Mesenchymal stem cell (in vitro differentiated cells and primary cell): ENCODE data around the gene CEP112.

Experiments used
- DNase-seq: peaks from one replicate; pipeline ENCODE4 v3.0.0-alpha.2; 2013
- H2AFZ ChIP-seq: one replicate; pipeline ENCODE4 v1.6.1; 2013; ENCODE audit warnings: low read depth, mild to moderate bottlenecking, control low read depth, inconsistent platforms, low read length, moderate library complexity
- H2AK5ac ChIP-seq: 2 replicates; pipeline ENCODE4 v1.6.1; 2013; ENCODE audit warnings: low read length, moderate library complexity, mild to moderate bottlenecking, inconsistent platforms; ENCODE audit not compliant: severe bottlenecking
- H2BK120ac ChIP-seq: one replicate; pipeline ENCODE4 v1.6.1; 2013; ENCODE audit warnings: low read depth, mild to moderate bottlenecking, inconsistent platforms, low read length, moderate library complexity
- H2BK12ac ChIP-seq, 2 experiments: one replicate each; pipeline ENCODE4 v1.6.1; 2013; ENCODE audit warnings: inconsistent platforms in 2 of 2, low read length in 2 of 2, mild to moderate bottlenecking in 2 of 2, moderate library complexity in 2 of 2, control low read depth in 1 of 2
- H2BK15ac ChIP-seq: one replicate; pipeline ENCODE4 v1.6.1; 2013; ENCODE audit warnings: mild to moderate bottlenecking, low read depth, inconsistent platforms; ENCODE audit not compliant: poor library complexity, severe bottlenecking
- H2BK5ac ChIP-seq: 2 replicates; pipeline ENCODE4 v1.6.1; 2013; ENCODE audit warnings: low read depth, mild to moderate bottlenecking, low read length, control low read depth, inconsistent platforms; ENCODE audit not compliant: poor library complexity, severe bottlenecking
- H3K14ac ChIP-seq, 2 experiments: one replicate each; pipeline ENCODE4 v1.6.1; 2013; ENCODE audit warnings: inconsistent platforms in 2 of 2, low read length in 2 of 2, control low read depth in 1 of 2, mild to moderate bottlenecking in 1 of 2, moderate library complexity in 1 of 2
- H3K18ac ChIP-seq, 2 experiments: one replicate each; pipeline ENCODE4 v1.6.1; 2013; ENCODE audit warnings: inconsistent platforms in 2 of 2, low read length in 2 of 2, control low read depth in 1 of 2, low read depth in 1 of 2, mild to moderate bottlenecking in 1 of 2
- H3K23ac ChIP-seq, 2 experiments: one replicate each; pipeline ENCODE4 v1.6.1; 2013; ENCODE audit warnings: inconsistent platforms in 2 of 2, low read length in 2 of 2, mild to moderate bottlenecking in 2 of 2, moderate library complexity in 2 of 2, control low read depth in 1 of 2
- H3K27ac ChIP-seq: 2 replicates; pipeline ENCODE4 v1.5.1; 2013; ENCODE audit warnings: mild to moderate bottlenecking, moderate library complexity, low read length, control low read depth, inconsistent platforms; ENCODE audit not compliant: poor library complexity, severe bottlenecking
- H3K27me3 ChIP-seq, 2 experiments: 2 replicates each; pipeline versions ENCODE4 v1.6.1 to v1.7.0; 2013; ENCODE audit warnings: low read length in 2 of 2, mild to moderate bottlenecking in 2 of 2, moderate library complexity in 2 of 2, control low read depth in 1 of 2, inconsistent platforms in 1 of 2; ENCODE audit not compliant: control insufficient read depth in 1 of 2, insufficient read depth in 1 of 2
- H3K36me3 ChIP-seq, 2 experiments: 2 replicates each; pipeline versions ENCODE4 v1.6.1 to v1.7.0; 2013; ENCODE audit warnings: low read length in 2 of 2, control low read depth in 1 of 2, inconsistent platforms in 1 of 2, low read depth in 1 of 2, mild to moderate bottlenecking in 1 of 2; ENCODE audit not compliant: insufficient read depth in 2 of 2, control insufficient read depth in 1 of 2
- H3K4ac ChIP-seq, 2 experiments: one replicate each; pipeline ENCODE4 v1.6.1; 2013; ENCODE audit warnings: inconsistent platforms in 2 of 2, low read length in 2 of 2, mild to moderate bottlenecking in 2 of 2, moderate library complexity in 2 of 2, control low read depth in 1 of 2, low read depth in 1 of 2
- H3K4me1 ChIP-seq: 2 replicates; pipeline ENCODE4 v1.6.1; 2013; ENCODE audit warnings: low read depth, low read length, control low read depth; ENCODE audit not compliant: control insufficient read depth, insufficient read depth
- H3K4me2 ChIP-seq: 2 replicates; pipeline ENCODE4 v1.6.1; 2013; ENCODE audit warnings: low read length, mild to moderate bottlenecking, inconsistent platforms; ENCODE audit not compliant: poor library complexity, severe bottlenecking
- H3K4me3 ChIP-seq, 2 experiments: 2 replicates each; pipeline versions ENCODE4 v1.5.1 to v1.7.0; 2013; ENCODE audit warnings: low read length in 2 of 2, mild to moderate bottlenecking in 2 of 2, control low read depth in 1 of 2, low read depth in 1 of 2; ENCODE audit not compliant: insufficient read depth in 1 of 2
- H3K79me1 ChIP-seq: replicated peaks from 2 replicates; pipeline ENCODE4 v1.6.1; 2013; ENCODE audit warnings: mild to moderate bottlenecking, control low read depth, low read length, inconsistent platforms; ENCODE audit not compliant: poor library complexity, severe bottlenecking
- H3K9ac ChIP-seq: 2 replicates; pipeline ENCODE4 v1.7.0; 2013; ENCODE audit warnings: mild to moderate bottlenecking, low read length, moderate library complexity
- H3K9me3 ChIP-seq: 2 replicates; pipeline ENCODE4 v1.7.0; 2013; ENCODE audit warnings: mild to moderate bottlenecking, low read length; ENCODE audit not compliant: control insufficient read depth
- H4K8ac ChIP-seq: one replicate; pipeline ENCODE4 v1.6.1; 2013; ENCODE audit warnings: inconsistent platforms, mild to moderate bottlenecking, low read length, moderate library complexity
- H4K91ac ChIP-seq: one replicate; pipeline ENCODE4 v1.6.1; 2013; ENCODE audit warnings: mild to moderate bottlenecking, low read length, inconsistent platforms
- WGBS: methylation state at CpG from one replicate; pipeline ENCODE4 v1.1.7; 2013; ENCODE audit warnings: mixed read lengths; 5-methylcytosine and 5-hydroxymethylcytosine counted together

The CEP112 gene

DNA sequence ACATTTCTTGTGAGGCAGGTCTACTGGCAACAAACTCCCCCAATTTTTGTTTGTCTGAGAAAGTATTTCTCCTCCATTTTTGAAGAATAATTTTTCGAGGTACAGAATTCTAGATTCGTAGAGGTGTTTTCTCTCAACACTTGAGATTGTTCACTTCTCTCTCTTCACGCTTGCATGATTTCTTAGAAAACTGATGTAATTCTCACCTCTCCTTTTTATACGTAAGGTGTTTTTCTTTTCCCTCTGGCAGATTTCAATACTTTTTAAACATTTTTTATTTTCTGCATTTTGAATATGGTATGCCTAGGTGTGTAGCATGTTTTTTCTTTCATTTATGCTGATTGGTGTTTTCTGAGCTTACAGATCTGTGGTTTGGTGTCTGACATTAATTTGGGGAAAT lies 429.0 kb downstream of the CEP112 start:
- Histone ChIP-seq H2BK12ac (no peak overlapping the region), H3K18ac (no peak overlapping the region), H3K4me3 (no peak overlapping the region), H2AFZ (no peak overlapping the region), H3K9ac (no peak overlapping the region), H3K27ac (no peak overlapping the region), H3K9me3 (no peaks in the 10 kb centered on the region), H2BK5ac (no peak overlapping the region), H3K23ac (no peak overlapping the region), H4K91ac (no peak overlapping the region), H3K4ac (no peak overlapping the region), H3K14ac (no peak overlapping the region), H3K79me1 (peaks cover 2% of the 10 kb centered on the region), H2BK15ac (no peak overlapping the region), H3K4me2 (no peak overlapping the region), H2BK120ac (no peak overlapping the region), H4K8ac (no peak overlapping the region), H3K4me1 (no peaks in the 10 kb centered on the region), H2AK5ac (no peak overlapping the region), H3K36me3 (no peaks in the 10 kb centered on the region), H3K27me3 (no peaks in the 10 kb centered on the region)
- DNase-seq, result no peak
- WGBS, result 97% methylated on average over 2 of the region's 4 CpGs

DNA sequence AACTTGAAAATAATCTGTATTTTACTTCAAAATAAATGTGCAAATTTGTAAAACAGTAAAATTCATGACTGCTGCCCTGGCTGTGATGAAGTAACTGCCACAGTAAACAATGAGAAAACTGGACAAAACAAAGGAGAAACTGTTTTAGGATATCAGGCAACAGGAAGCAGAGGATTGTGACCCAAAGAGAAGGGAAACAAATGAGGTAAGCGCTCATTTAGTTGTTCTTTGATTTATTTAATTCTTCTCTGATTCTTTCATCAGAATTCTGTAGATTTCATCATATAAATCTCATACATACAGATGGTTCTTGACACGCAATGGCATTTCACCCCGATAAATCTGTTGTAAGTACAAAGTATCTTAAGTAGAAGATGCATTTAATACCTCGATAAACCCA lies 432.4 kb downstream of the CEP112 start:
- Histone ChIP-seq H3K27me3 (no peaks in the 10 kb centered on the region), H2BK12ac (no peak overlapping the region), H3K14ac (no peak overlapping the region), H3K9me3 (no peaks in the 10 kb centered on the region), H4K91ac (no peak overlapping the region), H3K4me3 (no peak overlapping the region), H3K4me2 (no peak overlapping the region), H3K4ac (no peak overlapping the region), H3K18ac (no peak overlapping the region), H2AFZ (no peak overlapping the region), H2BK5ac (no peak overlapping the region), H3K4me1 (no peaks in the 10 kb centered on the region), H2AK5ac (no peak overlapping the region), H3K36me3 (no peaks in the 10 kb centered on the region), H3K9ac (no peak overlapping the region), H3K27ac (no peak overlapping the region), H3K23ac (no peak overlapping the region), H2BK15ac (no peak overlapping the region), H2BK120ac (no peak overlapping the region), H4K8ac (no peak overlapping the region), H3K79me1 (no peaks in the 10 kb centered on the region)
- no peak for DNase-seq
- 88% methylated on average over 2 of the region's 4 CpGs for WGBS

DNA sequence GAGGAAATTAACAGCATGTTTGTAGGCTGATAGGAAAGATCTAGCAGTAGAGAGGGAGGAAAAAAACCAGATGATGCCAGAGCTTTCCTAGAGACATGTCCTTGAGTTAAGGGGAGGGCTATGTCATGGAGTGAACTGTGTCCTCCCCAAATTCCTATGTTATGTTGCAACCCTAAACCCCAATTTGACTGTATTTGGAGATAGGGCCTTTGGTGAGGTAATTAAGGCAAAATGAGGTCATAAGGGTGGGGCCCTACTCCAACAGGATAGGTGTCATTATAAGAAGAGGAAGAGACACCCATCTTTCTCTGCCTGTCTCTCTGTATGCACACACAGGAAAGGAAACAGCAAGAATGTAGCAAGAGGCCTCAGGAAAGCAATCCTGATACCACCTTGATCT lies 435.2 kb downstream of the CEP112 start:
- Histone ChIP-seq H2AK5ac (no peak overlapping the region), H3K23ac (no peak overlapping the region), H3K14ac (no peak overlapping the region), H2BK15ac (no peak overlapping the region), H4K91ac (no peak overlapping the region), H3K4me3 (no peak overlapping the region), H3K18ac (no peak overlapping the region), H3K4me1 (peaks cover 2% of the 10 kb centered on the region), H2BK120ac (no peak overlapping the region), H4K8ac (no peak overlapping the region), H3K4me2 (no peak overlapping the region), H3K36me3 (no peaks in the 10 kb centered on the region), H3K79me1 (peaks cover 1% of the 10 kb centered on the region), H2AFZ (no peak overlapping the region), H3K9ac (no peak overlapping the region), H3K27me3 (no peaks in the 10 kb centered on the region), H2BK12ac (no peak overlapping the region), H2BK5ac (no peak overlapping the region), H3K27ac (no peak overlapping the region), H3K9me3 (no peaks in the 10 kb centered on the region), H3K4ac (no peak overlapping the region)
- DNase-seq, result no peak

DNA sequence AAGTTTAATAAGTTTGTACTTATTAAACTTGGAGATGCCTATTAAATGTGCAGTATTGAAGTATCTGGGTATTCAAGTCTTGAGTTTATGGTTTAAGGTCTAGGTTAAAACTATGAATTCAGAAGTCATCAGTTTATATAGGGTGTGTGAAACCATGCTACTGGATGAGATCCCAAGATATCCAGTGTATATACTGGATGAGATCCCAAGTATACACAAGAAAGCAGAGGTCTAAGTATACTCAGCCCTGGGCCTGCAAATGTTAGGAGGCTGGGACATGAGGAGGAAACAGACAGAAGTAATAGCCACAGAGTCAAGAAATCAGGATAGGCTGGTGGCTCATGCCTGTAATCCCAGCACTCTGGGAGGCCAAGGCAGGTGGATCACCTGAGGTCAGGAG lies 436.1 kb downstream of the CEP112 start:
- Histone ChIP-seq H3K27ac (no peak overlapping the region), H3K23ac (no peak overlapping the region), H2BK15ac (no peak overlapping the region), H3K4ac (no peak overlapping the region), H4K8ac (no peak overlapping the region), H2BK120ac (no peak overlapping the region), H2AK5ac (no peak overlapping the region), H4K91ac (no peak overlapping the region), H3K27me3 (no peaks in the 10 kb centered on the region), H2AFZ (no peak overlapping the region), H2BK12ac (no peak overlapping the region), H3K9ac (no peak overlapping the region), H3K4me1 (peaks cover 3% of the 10 kb centered on the region), H3K18ac (no peak overlapping the region), H2BK5ac (no peak overlapping the region), H3K4me2 (no peak overlapping the region), H3K14ac (no peak overlapping the region), H3K4me3 (no peak overlapping the region), H3K9me3 (no peaks in the 10 kb centered on the region), H3K36me3 (no peaks in the 10 kb centered on the region), H3K79me1 (peaks cover 1% of the 10 kb centered on the region)
- DNase-seq, result no peak
